Mesothelial cell of epicardium (in vitro differentiated cells): Measurements from ENCODE around the gene CAPN15. TPM values are rescaled to one million over a fixed set of nuclear protein-coding genes. Genes with fewer than 3 reads are reported as not detected.
"Not testable (repeated sequence)": the region's sequence is repeated elsewhere in the genome, so short reads cannot be mapped to it uniquely, and the experiment has no call there.

Experiments
- DNase-seq, 2 experiments: peaks; one replicate each; pipeline ENCODE4 v3.0.0; 2021; ENCODE audit warnings: low spot score in 2 of 2; ENCODE audit not compliant: unreplicated experiment in 2 of 2
- H3K27ac Mint-ChIP-seq: 2 replicates; pipeline ENCODE4 v1.8.0; 2021; ENCODE audit warnings: mixed read lengths
- H3K27me3 Mint-ChIP-seq: 2 replicates; pipeline ENCODE4 v1.8.0; 2021; ENCODE audit warnings: low read depth, mixed read lengths
- H3K36me3 Mint-ChIP-seq: 2 replicates; pipeline ENCODE4 v1.8.0; 2021; ENCODE audit warnings: mixed read lengths
- H3K4me1 Mint-ChIP-seq: 2 replicates; pipeline ENCODE4 v1.8.0; 2021; ENCODE audit warnings: mixed read lengths
- H3K4me3 Mint-ChIP-seq: 2 replicates; pipeline ENCODE4 v1.8.0; 2021; ENCODE audit warnings: mild to moderate bottlenecking, moderate library complexity, mixed read lengths
- H3K9me3 Mint-ChIP-seq: 2 replicates; pipeline ENCODE4 v1.8.0; 2021; ENCODE audit warnings: mixed read lengths
- total RNA-seq: library from RNA; stranded (reverse); gene quantifications from 3 replicates; pipeline ENCODE4 v1.2.1, GENCODE V29; 2021
- TF ChIP-seq, protein P1 (sequence below): fragments of 200-600 bp; sonication (generic); IDR thresholded peaks from one replicate; pipeline ENCODE4 v1.5.0; 2021; ENCODE audit warnings: antibody characterized with exemption; ENCODE audit not compliant: unreplicated experiment

The CAPN15 gene
- total RNA-seq, 1 donor from 2014 or later, result 49.1 TPM

DNA sequence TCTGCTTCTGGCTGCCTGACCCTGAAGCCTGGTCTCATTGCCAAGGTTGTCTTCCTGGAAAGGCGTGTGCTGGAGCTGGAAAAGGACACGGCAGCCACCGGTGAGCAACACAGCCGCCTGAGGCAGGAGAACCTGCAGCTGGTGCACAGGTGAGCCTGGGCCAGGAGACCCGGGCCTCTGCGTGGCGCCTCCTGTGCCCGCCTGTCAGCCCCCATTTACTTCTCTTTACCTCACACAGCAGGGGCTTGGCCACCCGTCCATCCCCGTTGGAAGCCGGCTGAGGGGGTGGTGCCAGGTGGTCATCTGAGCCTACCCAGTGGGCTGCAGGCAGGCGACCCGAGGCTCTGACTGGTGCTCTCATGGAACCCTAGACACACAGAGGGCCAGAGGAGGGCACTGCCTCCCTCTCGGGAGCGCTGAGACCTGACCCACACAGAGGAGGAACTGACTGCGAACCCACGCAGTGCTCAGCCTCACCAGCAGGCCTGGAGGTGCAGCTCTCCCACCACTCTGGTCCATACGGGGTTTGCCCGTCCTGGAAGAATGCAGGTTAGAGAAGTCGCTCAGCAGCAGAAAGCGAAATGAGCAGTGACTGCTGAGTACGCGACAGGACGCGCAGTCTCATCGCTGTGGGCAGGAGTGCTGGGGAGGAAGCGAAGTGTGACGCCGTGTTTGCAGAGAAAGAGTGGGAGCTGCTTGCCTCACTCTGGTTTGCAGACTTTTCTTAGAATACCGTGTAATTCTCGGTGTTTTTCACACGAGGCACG lies 21.9 kb upstream of the CAPN15 start:
- DNase-seq, result no peak
- Mint-ChIP-seq H3K27ac (no peak overlapping the region), H3K4me3 (no peak overlapping the region), H3K36me3 (peaks cover 6% of the 10 kb centered on the region), H3K27me3 (no peaks in the 10 kb centered on the region), H3K9me3 (no peaks in the 10 kb centered on the region), H3K4me1 (no peaks in the 10 kb centered on the region)
- TF ChIP-seq, protein P1, sequence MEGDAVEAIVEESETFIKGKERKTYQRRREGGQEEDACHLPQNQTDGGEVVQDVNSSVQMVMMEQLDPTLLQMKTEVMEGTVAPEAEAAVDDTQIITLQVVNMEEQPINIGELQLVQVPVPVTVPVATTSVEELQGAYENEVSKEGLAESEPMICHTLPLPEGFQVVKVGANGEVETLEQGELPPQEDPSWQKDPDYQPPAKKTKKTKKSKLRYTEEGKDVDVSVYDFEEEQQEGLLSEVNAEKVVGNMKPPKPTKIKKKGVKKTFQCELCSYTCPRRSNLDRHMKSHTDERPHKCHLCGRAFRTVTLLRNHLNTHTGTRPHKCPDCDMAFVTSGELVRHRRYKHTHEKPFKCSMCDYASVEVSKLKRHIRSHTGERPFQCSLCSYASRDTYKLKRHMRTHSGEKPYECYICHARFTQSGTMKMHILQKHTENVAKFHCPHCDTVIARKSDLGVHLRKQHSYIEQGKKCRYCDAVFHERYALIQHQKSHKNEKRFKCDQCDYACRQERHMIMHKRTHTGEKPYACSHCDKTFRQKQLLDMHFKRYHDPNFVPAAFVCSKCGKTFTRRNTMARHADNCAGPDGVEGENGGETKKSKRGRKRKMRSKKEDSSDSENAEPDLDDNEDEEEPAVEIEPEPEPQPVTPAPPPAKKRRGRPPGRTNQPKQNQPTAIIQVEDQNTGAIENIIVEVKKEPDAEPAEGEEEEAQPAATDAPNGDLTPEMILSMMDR, result no peak

DNA sequence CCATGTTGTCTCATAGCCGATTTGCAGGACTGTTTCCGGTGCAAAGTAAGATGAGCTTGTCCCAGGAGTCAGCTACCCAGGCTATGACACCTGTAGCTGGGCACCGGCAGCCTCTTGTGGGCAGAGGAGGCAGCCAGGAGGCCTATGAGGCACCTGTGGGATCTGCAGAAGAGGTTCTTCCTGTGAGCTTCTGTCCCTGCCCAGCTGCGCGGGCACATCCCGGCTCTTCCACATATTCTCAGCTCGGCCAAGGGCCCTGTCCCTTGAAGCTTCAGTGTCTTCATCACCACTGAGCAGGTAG lies 21.3 kb upstream of the CAPN15 start:
- Mint-ChIP-seq H3K36me3 (peaks cover 6% of the 10 kb centered on the region), H3K4me1 (no peaks in the 10 kb centered on the region), H3K27me3 (no peaks in the 10 kb centered on the region), H3K9me3 (no peaks in the 10 kb centered on the region), H3K4me3 (no peak overlapping the region), H3K27ac (no peak overlapping the region)
- no peak for DNase-seq
- TF ChIP-seq, protein P1, result no peak

DNA sequence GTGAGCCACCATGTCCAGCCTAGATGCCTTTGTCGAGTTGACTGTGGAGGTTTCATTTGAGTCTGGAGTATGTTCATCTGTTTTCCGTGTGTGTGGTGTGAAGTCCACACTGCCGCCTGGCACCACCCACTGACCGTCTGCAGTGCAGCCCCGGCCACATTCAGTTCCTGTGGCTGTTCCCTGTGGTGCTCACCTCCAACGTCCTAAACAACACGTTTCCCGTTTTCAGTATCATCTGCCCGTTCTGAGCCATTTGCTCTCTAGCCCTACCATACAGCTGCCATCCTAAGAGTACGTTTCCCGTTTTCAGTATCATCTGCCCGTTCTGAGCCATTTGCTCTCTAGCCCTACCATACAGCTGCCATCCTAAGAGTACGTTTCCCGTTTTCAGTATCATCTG lies 20.0 kb upstream of the CAPN15 start:
- not testable (repeated sequence) for H3K36me3 Mint-ChIP-seq, H3K27me3 Mint-ChIP-seq, H3K27ac Mint-ChIP-seq, H3K9me3 Mint-ChIP-seq, DNase-seq, H3K4me1 Mint-ChIP-seq, H3K4me3 Mint-ChIP-seq

DNA sequence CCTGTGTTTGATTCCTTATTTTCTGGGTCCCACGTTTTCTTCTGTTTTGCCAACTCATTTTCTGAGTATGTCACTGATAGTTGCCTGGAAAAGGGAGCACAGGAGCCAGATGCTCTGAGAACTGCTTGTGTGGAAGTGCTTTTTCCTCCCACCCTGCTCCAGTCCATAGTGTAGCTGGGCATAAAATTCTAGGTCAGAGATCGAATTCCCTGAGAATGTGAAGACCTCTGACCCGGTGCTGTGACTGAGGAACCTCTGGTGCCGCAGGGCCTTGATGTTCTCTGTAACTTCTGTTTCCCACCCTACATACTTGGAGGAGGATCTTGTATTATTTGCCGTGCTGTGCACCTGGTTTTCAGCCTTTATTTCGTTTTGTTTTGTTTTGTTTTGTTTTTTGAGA lies 19.5 kb upstream of the CAPN15 start:
- no peaks in the 10 kb centered on the region for H3K27me3 Mint-ChIP-seq
- no peak overlapping the region for H3K4me3 Mint-ChIP-seq
- no peaks in the 10 kb centered on the region for H3K4me1 Mint-ChIP-seq
- H3K36me3 Mint-ChIP-seq, result peaks cover 9% of the 10 kb centered on the region
- TF ChIP-seq, protein P1, result no peak
- no peaks in the 10 kb centered on the region for H3K9me3 Mint-ChIP-seq
- DNase-seq, result no peak
- no peak overlapping the region for H3K27ac Mint-ChIP-seq

DNA sequence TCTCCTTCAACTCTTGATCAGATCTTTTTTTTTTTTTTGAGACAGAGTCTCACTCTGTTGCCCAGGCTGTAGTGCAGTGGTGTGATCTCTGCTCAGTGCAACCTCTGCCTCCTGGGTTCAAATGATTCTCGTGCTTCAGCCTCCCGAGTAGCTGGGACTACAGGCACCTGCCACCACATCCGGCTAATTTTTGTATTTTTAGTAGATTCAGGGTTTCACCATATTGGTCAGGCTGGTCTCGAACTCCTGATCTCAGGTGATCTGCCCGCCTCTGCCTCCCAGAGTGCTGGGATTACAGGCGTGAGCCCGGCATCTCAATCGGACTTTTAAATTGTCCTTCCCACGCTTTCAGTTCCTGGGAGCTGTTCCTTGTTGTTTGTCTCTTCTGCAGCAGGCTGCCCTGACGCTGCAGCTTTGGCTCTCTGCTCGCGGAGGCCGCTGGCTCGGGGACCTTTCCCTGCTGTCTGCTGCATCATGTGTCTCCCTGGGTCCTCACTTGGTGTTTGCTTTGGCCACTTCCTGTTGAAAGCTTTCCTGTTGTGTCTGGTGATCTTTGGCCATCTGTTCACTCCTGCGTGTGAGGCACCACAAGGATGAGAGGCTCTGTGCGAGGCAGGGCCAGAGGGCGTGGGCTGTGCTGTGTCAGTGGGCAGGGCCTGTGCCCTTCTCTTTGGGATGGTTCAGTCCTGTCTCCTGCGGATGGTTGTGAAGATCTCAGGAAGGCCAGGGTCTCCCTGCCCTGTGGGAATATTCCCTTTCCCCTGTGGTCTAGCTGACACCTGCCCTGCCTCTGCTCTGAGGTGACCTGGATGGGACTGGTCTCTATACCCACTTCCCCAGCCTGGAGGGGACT lies 18.4 kb upstream of the CAPN15 start:
- Mint-ChIP-seq H3K36me3 (peaks cover 12% of the 10 kb centered on the region), H3K27me3 (no peaks in the 10 kb centered on the region), H3K4me1 (no peaks in the 10 kb centered on the region), H3K4me3 (no peak overlapping the region), H3K27ac (no peak overlapping the region), H3K9me3 (no peaks in the 10 kb centered on the region)
- TF ChIP-seq, protein P1, result no peak
- no peak for DNase-seq
